Stimulated activated CD8-positive, alpha-beta memory T cell treated with anti-CD3 and anti-CD28 coated beads, Interleukin-15, amount 100 ng/mL, for 1 hour (primary cell): Measurements from ENCODE around the gene LSM5.

ENCODE experiments used
- DNase-seq: peaks from one replicate; pipeline ENCODE4 v3.0.0-alpha.2; 2020; ENCODE audit warnings: low read depth

Gene LSM5

GRCh38 chr7:32459788-32460187, 30.4 kb downstream of the LSM5 start:
- DNase-seq = no peak

DNA sequence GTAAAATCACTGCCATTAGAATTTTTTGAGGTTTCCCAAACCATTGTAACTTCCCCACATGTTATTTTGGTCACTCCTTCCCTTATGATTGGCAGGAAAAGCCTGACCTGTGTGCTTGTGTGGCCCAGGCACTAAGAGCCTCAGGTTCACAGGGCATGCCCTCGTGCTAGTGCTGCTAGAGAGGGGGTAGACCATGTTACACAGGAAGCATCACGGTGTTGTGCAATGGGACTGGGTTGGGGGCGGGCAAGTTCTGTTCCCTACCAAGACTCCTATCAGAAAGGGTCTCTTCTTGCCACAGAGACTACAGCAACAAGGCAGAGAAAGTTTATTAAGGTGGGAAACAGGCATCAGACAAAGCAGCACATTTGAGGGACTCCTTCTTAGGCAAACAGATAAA, 32.2 kb downstream of the LSM5 start:
- no peak for DNase-seq

- no peak for DNase-seq
Observed at GRCh38 chr7:32453341-32454011, 36.7 kb downstream of the LSM5 start.

DNA sequence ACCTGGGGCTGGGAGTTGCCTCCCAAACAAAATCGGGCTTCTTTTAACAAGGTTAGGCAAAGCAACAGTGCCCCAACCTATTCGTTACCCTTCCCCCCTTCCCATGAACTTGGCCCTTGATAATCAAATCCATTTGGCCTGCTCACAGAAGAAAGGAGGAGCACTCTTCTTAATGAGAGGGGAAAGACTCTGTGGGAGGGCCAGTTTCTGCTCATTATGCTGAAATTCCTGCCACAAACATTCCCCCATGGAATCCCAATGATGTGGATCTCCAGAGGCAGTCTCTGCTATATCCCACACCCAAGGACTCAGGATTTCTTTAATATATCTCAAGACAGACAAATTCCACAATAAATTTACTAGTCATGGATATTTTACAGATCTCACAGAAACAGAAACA, 43.0 kb downstream of the LSM5 start:
- no peak for DNase-seq

- no peak for DNase-seq
Observed at GRCh38 chr7:32436146-32436928, 53.8 kb downstream of the LSM5 start.
